ENCODE measurements around the gene SKIDA1.

DNA sequence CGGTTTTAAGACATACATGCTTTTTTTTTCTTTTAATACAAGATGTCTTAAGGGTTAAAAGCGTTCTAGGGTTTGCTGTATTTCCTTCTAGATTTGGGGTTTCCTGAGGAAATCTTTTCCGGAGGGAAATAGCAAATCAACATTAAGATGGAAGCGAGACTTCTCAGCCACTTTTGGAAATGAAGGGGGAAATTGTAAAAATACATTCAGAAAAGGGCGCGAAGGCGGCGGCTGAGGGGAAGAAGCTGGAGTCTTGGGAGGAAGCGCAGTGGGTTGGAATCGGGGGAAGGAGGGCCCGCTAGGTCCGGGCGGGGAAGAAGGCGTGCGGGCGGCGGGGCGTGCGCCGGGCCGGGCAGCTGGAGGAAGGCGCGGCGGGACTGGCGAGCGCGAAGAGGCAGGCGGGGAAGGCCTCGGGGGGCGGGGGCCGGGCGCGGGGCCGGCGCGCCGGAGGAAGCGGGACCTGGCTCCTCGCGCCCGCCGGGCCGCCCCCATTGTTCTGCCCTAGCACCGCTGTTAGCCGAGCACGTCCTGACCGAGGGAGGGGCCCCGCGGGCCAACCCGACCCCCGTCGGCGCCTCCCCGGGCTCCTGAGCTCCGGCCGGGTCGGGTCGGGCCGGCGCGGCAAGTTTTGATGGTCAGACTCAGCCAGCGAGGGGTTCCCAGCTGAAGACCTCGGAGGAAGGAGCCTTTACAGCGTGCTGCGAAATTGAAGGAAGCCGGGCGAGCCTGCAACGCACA is 1.5 kb upstream of the SKIDA1 start:
- TF ChIP-seq EZH2 (IDR thresholded peaks at IDR 0.05) (no peak), EZH2phosphoT487 (IDR thresholded peaks at IDR 0.05; ENCODE audit: borderline replicate concordance) (no peak), ZNF274 (IDR thresholded peaks at IDR 0.05; ENCODE audit: low read depth, low read length) (no peak), POLR2A (IDR thresholded peaks at IDR 0.05; ENCODE audit: borderline replicate concordance, extremely low read depth, insufficient read depth, insufficient read length) (no peak), CBX3 (IDR thresholded peaks at IDR 0.05; ENCODE audit: low read depth) (no peak), EGR1 (IDR thresholded peaks at IDR 0.05; ENCODE audit: low read depth) (no peak), YY1 (IDR thresholded peaks at IDR 0.05; ENCODE audit: extremely low read depth, insufficient replicate concordance, low read depth, low read length) (no peak)
- TF ChIP-seq, protein P1, sequence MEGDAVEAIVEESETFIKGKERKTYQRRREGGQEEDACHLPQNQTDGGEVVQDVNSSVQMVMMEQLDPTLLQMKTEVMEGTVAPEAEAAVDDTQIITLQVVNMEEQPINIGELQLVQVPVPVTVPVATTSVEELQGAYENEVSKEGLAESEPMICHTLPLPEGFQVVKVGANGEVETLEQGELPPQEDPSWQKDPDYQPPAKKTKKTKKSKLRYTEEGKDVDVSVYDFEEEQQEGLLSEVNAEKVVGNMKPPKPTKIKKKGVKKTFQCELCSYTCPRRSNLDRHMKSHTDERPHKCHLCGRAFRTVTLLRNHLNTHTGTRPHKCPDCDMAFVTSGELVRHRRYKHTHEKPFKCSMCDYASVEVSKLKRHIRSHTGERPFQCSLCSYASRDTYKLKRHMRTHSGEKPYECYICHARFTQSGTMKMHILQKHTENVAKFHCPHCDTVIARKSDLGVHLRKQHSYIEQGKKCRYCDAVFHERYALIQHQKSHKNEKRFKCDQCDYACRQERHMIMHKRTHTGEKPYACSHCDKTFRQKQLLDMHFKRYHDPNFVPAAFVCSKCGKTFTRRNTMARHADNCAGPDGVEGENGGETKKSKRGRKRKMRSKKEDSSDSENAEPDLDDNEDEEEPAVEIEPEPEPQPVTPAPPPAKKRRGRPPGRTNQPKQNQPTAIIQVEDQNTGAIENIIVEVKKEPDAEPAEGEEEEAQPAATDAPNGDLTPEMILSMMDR (IDR thresholded peaks at IDR 0.05 in 2 of 3, conservative IDR thresholded peaks at IDR 0.05 in 1 of 3; ENCODE audit: borderline replicate concordance in 1 of 3, insufficient read depth in 1 of 3, low read depth in 2 of 3, low read length in 2 of 3) = no peak
